Thyroid gland (tissue), 4 donors: ENCODE data around the gene FSTL4. TPM values are rescaled to one million over a fixed set of nuclear protein-coding genes. Genes with fewer than 3 reads are reported as not detected.

Source experiments
- DNase-seq, 2 donors: peaks; one replicate each; pipeline ENCODE4 v3.0.0-alpha.2; 2019
- H3K27ac ChIP-seq, 3 donors: fragments of 200-600 bp; sonication (generic); 1 replicate in 2 of 3; 2 replicates in 1 of 3; pipeline ENCODE4 v1.5.1; 2016 to 2019; ENCODE audit warnings: mild to moderate bottlenecking in 1 of 3, moderate library complexity in 1 of 3
- H3K27me3 ChIP-seq: fragments of 200-600 bp; sonication (generic); one replicate; pipeline ENCODE4 v1.5.1; 2019
- H3K36me3 ChIP-seq, 2 donors: fragments of 200-600 bp; sonication (generic); one replicate each; pipeline ENCODE4 v1.5.1; 2016 to 2019
- H3K4me1 ChIP-seq, 2 donors: fragments of 200-600 bp; sonication (generic); one replicate each; pipeline ENCODE4 v1.5.1; 2017 to 2019
- H3K4me3 ChIP-seq, 3 donors: fragments of 200-600 bp; sonication (generic); replicated peaks in 1 of 3; 1 replicate in 2 of 3; 2 replicates in 1 of 3; pipeline ENCODE4 v1.5.1; 2016; ENCODE audit warnings: mild to moderate bottlenecking in 1 of 3
- H3K9me3 ChIP-seq: fragments of 200-600 bp; sonication (generic); one replicate; pipeline ENCODE4 v1.5.1; 2017
- CTCF ChIP-seq, 6 experiments: fragments of 200-600 bp in 3 of 6; fragments of 450-650 bp in 3 of 6; sonication (generic) in 3 of 6; IDR thresholded peaks; one replicate each; pipeline ENCODE4 v1.5.1; 2016 to 2019; ENCODE audit warnings: antibody characterized with exemption in 6 of 6, mild to moderate bottlenecking in 2 of 6, inconsistent platforms in 1 of 6, moderate library complexity in 1 of 6
- POLR2A ChIP-seq, 2 donors: fragments of 450-650 bp; IDR thresholded peaks; one replicate each; pipeline ENCODE4 v1.6.1; 2017; ENCODE audit warnings: antibody characterized with exemption in 2 of 2, mild to moderate bottlenecking in 2 of 2, moderate library complexity in 1 of 2
- whole genome bisulfite sequencing, 2 donors: methylation state at CpG; one replicate each; pipeline ENCODE4 v1.1.5; 2017; 5-methylcytosine and 5-hydroxymethylcytosine counted together
- intact Hi-C: fragments of 100-400 bp; cut with DNase I; formaldehyde crosslinking; loops from one replicate; pipeline ENCODE4 v1.15.1; 2023
- total RNA-seq, 4 donors: library from RNA; depleted of rRNA; stranded (reverse); fragments of >200 nt; gene quantifications; one replicate each; pipeline ENCODE4 v1.2.3, GENCODE V29; 2016

The FSTL4 gene
- total RNA-seq, 4 donors from 2014 or later = 0.10 to 0.13 TPM; not detected in 2

- TF ChIP-seq CTCF (IDR thresholded peaks at IDR 0.05) (no peak), POLR2A (IDR thresholded peaks at IDR 0.05) (no peak)
- Histone ChIP-seq H3K36me3 (no peaks in the 10 kb centered on the region), H3K4me1 (no peaks in the 10 kb centered on the region), H3K9me3 (no peaks in the 10 kb centered on the region), H3K4me3 (no peak overlapping the region), H3K27me3 (no peaks in the 10 kb centered on the region), H3K27ac (no peak overlapping the region)
- DNase-seq = no peak
- 96 to 97% methylated on average over 9 to 12 of the region's 12 CpGs for WGBS, 2 donors
- intact Hi-C loops = no loop called here
Observed at GRCh38 chr5:133336969-133337410, 275.4 kb downstream of the FSTL4 start.

- intact Hi-C loops = no loop called here
- no peaks in the 10 kb centered on the region for H3K9me3 ChIP-seq
- no peaks in the 10 kb centered on the region for H3K4me1 ChIP-seq
- DNase-seq = no peak
- H3K4me3 ChIP-seq = no peak overlapping the region
- TF ChIP-seq CTCF (IDR thresholded peaks at IDR 0.05) (no peak), POLR2A (IDR thresholded peaks at IDR 0.05) (no peak)
- H3K27ac ChIP-seq = no peak overlapping the region
- no peaks in the 10 kb centered on the region for H3K27me3 ChIP-seq
- H3K36me3 ChIP-seq = no peaks in the 10 kb centered on the region
- 67 to 68% methylated on average over 9 to 12 of the region's 12 CpGs for WGBS, 2 donors
Observed at GRCh38 chr5:133336121-133336968, 276.0 kb downstream of the FSTL4 start.

GRCh38 chr5:133334796-133335639 is 277.3 kb downstream of the FSTL4 start:
- intact Hi-C loops = no loop called here
- H3K36me3 ChIP-seq = no peaks in the 10 kb centered on the region
- 80 to 83% methylated on average over 2 to 14 of the region's 14 CpGs for WGBS, 2 donors
- TF ChIP-seq CTCF (IDR thresholded peaks at IDR 0.05) (no peak), POLR2A (IDR thresholded peaks at IDR 0.05) (no peak)
- no peak overlapping the region for H3K4me3 ChIP-seq
- H3K27me3 ChIP-seq = no peaks in the 10 kb centered on the region
- H3K4me1 ChIP-seq = no peaks in the 10 kb centered on the region
- DNase-seq = no peak
- H3K27ac ChIP-seq = no peak overlapping the region
- no peaks in the 10 kb centered on the region for H3K9me3 ChIP-seq

- DNase-seq = no peak
Observed at GRCh38 chr5:133333326-133334150, 278.8 kb downstream of the FSTL4 start.

More at GRCh38 chr5:133333326-133334150, 278.8 kb downstream of the FSTL4 start:
- TF ChIP-seq POLR2A (IDR thresholded peaks at IDR 0.05) (no peak), CTCF (IDR thresholded peaks at IDR 0.05) (no peak)
- Histone ChIP-seq H3K4me1 (no peaks in the 10 kb centered on the region), H3K9me3 (no peaks in the 10 kb centered on the region), H3K27me3 (no peaks in the 10 kb centered on the region), H3K27ac (no peak overlapping the region), H3K4me3 (no peak overlapping the region), H3K36me3 (no peaks in the 10 kb centered on the region)
- intact Hi-C loops = no loop called here
- 84 to 88% methylated on average over 11 of the region's 11 CpGs for WGBS, 2 donors
